ENCODE measurements around the gene SLC30A5.

- no peak for TF ChIP-seq EZH2 (IDR thresholded peaks at IDR 0.05; ENCODE audit: insufficient read depth, poor library complexity, severe bottlenecking)
- no peak for TF ChIP-seq EZH2phosphoT487 (IDR thresholded peaks at IDR 0.05; ENCODE audit: insufficient read depth, low read depth)
Observed at GRCh38 chr5:69048230-69048629, 45.6 kb upstream of the SLC30A5 start.
